ENCODE results near the gene DUSP9.

DNA sequence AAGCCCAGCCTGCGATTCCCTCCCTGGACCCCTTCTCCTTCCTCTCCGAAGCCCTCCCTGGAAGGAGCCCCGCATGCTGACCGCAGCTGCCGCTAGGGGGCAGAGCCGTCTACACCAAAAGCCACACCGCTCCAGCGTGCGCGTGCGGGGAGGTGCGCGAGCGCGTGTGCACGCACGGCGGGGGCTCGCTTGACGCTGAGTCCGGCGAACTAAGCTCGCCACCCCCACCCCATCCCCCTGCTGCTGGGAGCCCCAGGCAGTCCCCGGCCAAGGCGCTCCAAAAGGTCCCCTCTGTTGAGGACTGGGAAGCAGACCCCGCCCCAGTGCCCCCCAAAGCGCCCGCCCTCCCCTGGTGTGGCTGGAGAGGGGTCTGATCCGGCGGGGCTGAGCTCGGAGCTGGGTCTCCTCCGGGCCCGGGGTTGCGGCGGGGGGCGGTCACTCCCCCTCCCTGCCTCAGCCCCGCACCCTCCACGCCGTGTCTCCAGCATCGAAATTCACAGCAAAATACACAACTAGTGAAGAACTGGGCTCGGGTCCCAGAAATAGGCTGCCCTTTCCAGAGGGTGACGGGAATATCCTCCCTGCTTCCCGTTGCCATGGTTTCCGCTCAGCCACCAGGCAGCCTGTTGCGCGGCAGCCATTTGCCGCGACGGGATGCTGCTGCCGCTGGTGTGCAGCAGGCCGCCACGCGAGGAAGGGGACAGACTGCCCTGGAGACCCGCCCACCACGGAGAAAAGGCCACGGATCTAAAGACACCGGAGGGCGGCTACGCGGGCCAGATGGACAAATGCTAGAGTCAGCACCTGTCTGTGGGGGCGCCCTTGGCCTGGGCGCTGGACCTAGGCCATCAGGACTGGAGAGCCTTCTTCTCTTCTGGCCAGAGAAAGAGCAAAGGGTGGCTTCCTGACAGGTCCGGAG, 36.8 kb upstream of the DUSP9 start:
- TF ChIP-seq, protein P1, sequence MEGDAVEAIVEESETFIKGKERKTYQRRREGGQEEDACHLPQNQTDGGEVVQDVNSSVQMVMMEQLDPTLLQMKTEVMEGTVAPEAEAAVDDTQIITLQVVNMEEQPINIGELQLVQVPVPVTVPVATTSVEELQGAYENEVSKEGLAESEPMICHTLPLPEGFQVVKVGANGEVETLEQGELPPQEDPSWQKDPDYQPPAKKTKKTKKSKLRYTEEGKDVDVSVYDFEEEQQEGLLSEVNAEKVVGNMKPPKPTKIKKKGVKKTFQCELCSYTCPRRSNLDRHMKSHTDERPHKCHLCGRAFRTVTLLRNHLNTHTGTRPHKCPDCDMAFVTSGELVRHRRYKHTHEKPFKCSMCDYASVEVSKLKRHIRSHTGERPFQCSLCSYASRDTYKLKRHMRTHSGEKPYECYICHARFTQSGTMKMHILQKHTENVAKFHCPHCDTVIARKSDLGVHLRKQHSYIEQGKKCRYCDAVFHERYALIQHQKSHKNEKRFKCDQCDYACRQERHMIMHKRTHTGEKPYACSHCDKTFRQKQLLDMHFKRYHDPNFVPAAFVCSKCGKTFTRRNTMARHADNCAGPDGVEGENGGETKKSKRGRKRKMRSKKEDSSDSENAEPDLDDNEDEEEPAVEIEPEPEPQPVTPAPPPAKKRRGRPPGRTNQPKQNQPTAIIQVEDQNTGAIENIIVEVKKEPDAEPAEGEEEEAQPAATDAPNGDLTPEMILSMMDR (IDR thresholded peaks at IDR 0.05; ENCODE audit: borderline replicate concordance, extremely low read depth, low read length, poor library complexity, severe bottlenecking) = peak; percentile 58
- TF ChIP-seq EZH2 (IDR thresholded peaks at IDR 0.05; ENCODE audit: borderline replicate concordance, low read depth, low read length, severe bottlenecking) = no peak

All from DND-41 (cell line).